Measurements from ENCODE around the gene PILRB. TPM values are rescaled to one million over a fixed set of nuclear protein-coding genes. Genes with fewer than 3 reads are reported as not detected.

The PILRB gene
- total and polyA plus RNA-seq, 9 of the 15 experiments (the other 6 are each of a cell fraction or from before 2014, with no cell fraction given), result 6.2 to 94.6 (median 37.0) TPM

- TF ChIP-seq C11orf30 (IDR thresholded peaks at IDR 0.05; ENCODE audit: low read depth) (peak; percentile 42; the same call in 1 of the 2 replicates), ZSCAN29 (IDR thresholded peaks at IDR 0.05) (no peak), ZNF316 (IDR thresholded peaks at IDR 0.05) (peak; percentile 70)
- 0% methylated on average over 2 of the region's 2 CpGs for WGBS (ENCODE audit: insufficient coverage, low coverage, missing lambda C conversion rate)
- no peaks in the 10 kb centered on the region for H3K9me3 ChIP-seq (replicated peaks; ENCODE audit: control insufficient read depth, insufficient read depth, low read depth, low read length)
- H3K27me3 ChIP-seq (ENCODE audit: control insufficient read depth in 2 of 2, insufficient read depth in 2 of 2, low read length in 2 of 2), result peaks cover 18 to 24% of the 10 kb centered on the region in 2 experiments; a peak in 4 of 5 replicates
- H2AFZ ChIP-seq (ENCODE audit: low read depth, low read length), result no peak overlapping the region
- H3K4me1 ChIP-seq (replicated peaks in 1 of 2; ENCODE audit: control insufficient read depth in 2 of 2, insufficient read depth in 2 of 2, low read length in 2 of 2), result peaks cover 0 to 11% of the 10 kb centered on the region in 2 experiments; a peak in 2 of 5 replicates
- CTCF ChIA-PET (ENCODE audit: low intra/inter-chr PET ratio), result no interaction called here
- DNase-seq (ENCODE audit: extremely low read depth in 1 of 4, low spot score in 3 of 4) (no peak), ATAC-seq (no peak), FAIRE-seq (no peak)
- no peak overlapping the region for H3K4me2 ChIP-seq (ENCODE audit: insufficient read depth, low read length)
- in situ Hi-C loops (cut with MboI) (no loop called here), intact Hi-C loops (cut with micrococcal nuclease) (no loop called here)
- POLR2A ChIA-PET, result interaction anchor here (1.0 kb wide), 2 partner anchors 9 to 14 kb away, joined by 3 to 4 read pairs; no protein-coding TSS in a partner anchor
- BruUV-seq (replicated peaks), result no TSS peak
- no peaks in the 10 kb centered on the region for H3K36me3 ChIP-seq (ENCODE audit: control insufficient read depth, insufficient read depth, low read length)
- no peaks in the 10 kb centered on the region for H4K20me1 ChIP-seq (replicated peaks; ENCODE audit: control insufficient read depth, insufficient read depth, low read length)
- no peaks in the 10 kb centered on the region for H3K9me1 ChIP-seq (ENCODE audit: control insufficient read depth, insufficient read depth, low read length)
- H3K4me3 ChIP-seq, result no peak overlapping the region
- no peaks in the 10 kb centered on the region for H3K79me2 ChIP-seq (ENCODE audit: control insufficient read depth, insufficient read depth, low read length)
- H3K27ac ChIP-seq (ENCODE audit: extremely low read depth, low read depth, low read length), result no peak overlapping the region
- H3K9ac ChIP-seq (ENCODE audit: insufficient read depth in 1 of 2, low read depth in 2 of 2, low read length in 2 of 2), result no peak overlapping the region
These were observed 36.2 kb downstream of the PILRB start for GRCh38 chr7:100394077-100394476.

- Histone ChIP-seq H3K9ac (ENCODE audit: insufficient read depth in 1 of 2, low read depth in 2 of 2, low read length in 2 of 2) (no peak overlapping the region), H3K4me3 (no peak overlapping the region), H3K9me3 (replicated peaks; ENCODE audit: control insufficient read depth, insufficient read depth, low read depth, low read length) (no peaks in the 10 kb centered on the region), H3K36me3 (ENCODE audit: control insufficient read depth, insufficient read depth, low read length) (no peaks in the 10 kb centered on the region), H3K79me2 (ENCODE audit: control insufficient read depth, insufficient read depth, low read length) (no peaks in the 10 kb centered on the region), H3K27me3 (ENCODE audit: control insufficient read depth in 2 of 2, insufficient read depth in 2 of 2, low read length in 2 of 2) (peaks cover 11 to 13% of the 10 kb centered on the region in 2 experiments; a peak in 4 of 5 replicates), H3K4me2 (ENCODE audit: insufficient read depth, low read length) (no peak overlapping the region), H3K9me1 (ENCODE audit: control insufficient read depth, insufficient read depth, low read length) (no peaks in the 10 kb centered on the region), H4K20me1 (replicated peaks; ENCODE audit: control insufficient read depth, insufficient read depth, low read length) (no peaks in the 10 kb centered on the region), H3K27ac (ENCODE audit: extremely low read depth, low read depth, low read length) (no peak overlapping the region), H2AFZ (ENCODE audit: low read depth, low read length) (no peak overlapping the region), H3K4me1 (replicated peaks in 1 of 2; ENCODE audit: control insufficient read depth in 2 of 2, insufficient read depth in 2 of 2, low read length in 2 of 2) (peaks cover 0 to 14% of the 10 kb centered on the region in 2 experiments; a peak in 2 of 5 replicates)
- no peak for TF ChIP-seq ZNF740 (CRISPR knock-in tag; IDR thresholded peaks at IDR 0.05)
- no peak for TF ChIP-seq ZNF740 (tag; IDR thresholded peaks at IDR 0.05)
- TF ChIP-seq SMAD2 (IDR thresholded peaks at IDR 0.05; ENCODE audit: low read depth, low read length), result no peak
- TF ChIP-seq ZNF668 (CRISPR knock-in tag; IDR thresholded peaks at IDR 0.05), result no peak
- peak; percentile 56 for TF ChIP-seq CEBPB (tag; IDR thresholded peaks at IDR 0.05)
- TF ChIP-seq TFAP4 (CRISPR knock-in tag; IDR thresholded peaks at IDR 0.05; ENCODE audit: borderline replicate concordance), result no peak
- no TSS peak for BruUV-seq (replicated peaks)
- WGBS (ENCODE audit: insufficient coverage, low coverage, missing lambda C conversion rate), result 16% methylated on average over 9 of the region's 9 CpGs
- CTCF ChIA-PET (ENCODE audit: low intra/inter-chr PET ratio), result no interaction called here
- in situ Hi-C loops (cut with MboI), result no loop called here
- no peak for ATAC-seq
- FAIRE-seq, result no peak
- no peak for DNase-seq (ENCODE audit: extremely low read depth in 1 of 4, low spot score in 3 of 4)
- POLR2A ChIA-PET, result interaction anchor here (1.5 kb wide), 1 partner anchor 10 kb away, joined by 4 read pairs; no protein-coding TSS in a partner anchor
- intact Hi-C loops (cut with micrococcal nuclease), result no loop called here
These were observed 38.6 kb downstream of the PILRB start for GRCh38 chr7:100396421-100396982.
